Activated CD8-positive, alpha-beta memory T cell treated with anti-CD3 and anti-CD28 coated beads for 4 hours (primary cell): Measurements from ENCODE around the gene ZNF557.
A peak's percentile ranks its signal among the peaks of the same experiment; 100 is the strongest.

Source experiments
- DNase-seq, 2 donors: peaks; one replicate each; pipeline ENCODE4 v3.0.0-alpha.2; 2020; ENCODE audit warnings: low read depth in 2 of 2

The ZNF557 gene

DNA sequence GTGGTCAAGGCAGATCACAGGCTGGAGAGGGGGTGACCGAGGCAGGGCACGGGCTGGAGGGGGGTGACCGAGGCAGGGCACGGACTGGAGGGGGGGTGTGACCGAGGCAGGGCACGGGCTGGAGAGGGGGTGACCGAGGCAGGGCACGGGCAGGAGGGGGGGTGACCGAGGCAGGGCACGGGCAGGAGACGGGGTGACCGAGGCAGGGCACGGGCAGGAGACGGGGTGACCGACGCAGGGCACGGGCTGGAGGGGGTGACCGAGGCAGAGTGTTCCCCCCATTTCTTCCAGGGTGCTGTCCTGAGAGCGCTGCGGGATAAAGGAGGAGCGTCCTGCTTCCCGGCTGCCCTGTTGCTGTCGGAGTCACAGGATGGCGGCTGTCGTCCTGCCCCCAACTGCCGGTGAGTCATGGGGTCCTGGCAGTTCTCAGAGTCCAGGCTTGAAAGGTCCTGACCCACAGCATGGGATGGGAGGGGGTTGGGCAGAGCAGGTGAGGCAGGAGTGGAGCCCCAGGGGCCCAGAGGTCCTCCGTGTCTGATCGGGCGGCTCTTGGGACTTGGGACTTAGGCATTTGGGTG, 5.3 kb downstream of the ZNF557 start:
- no peak for DNase-seq

DNA sequence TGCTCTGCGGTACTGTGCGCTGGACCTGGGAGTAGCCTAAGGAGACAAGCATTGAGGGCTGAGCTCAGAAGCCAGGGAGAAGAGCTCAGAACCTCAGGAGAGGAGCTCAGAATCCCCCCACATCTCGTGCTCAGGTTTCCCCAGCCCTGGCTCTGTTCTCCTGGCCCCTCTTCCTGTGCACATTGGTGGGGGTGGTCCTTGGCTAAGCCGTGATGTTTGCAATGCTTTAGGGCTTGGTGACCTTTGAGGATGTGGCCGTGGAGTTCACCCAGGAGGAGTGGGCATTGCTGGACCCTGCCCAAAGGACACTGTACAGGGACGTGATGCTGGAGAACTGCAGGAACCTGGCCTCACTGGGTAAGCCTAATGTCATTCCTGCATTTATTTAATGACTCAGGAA, 6.6 kb downstream of the ZNF557 start:
- no peak for DNase-seq

DNA sequence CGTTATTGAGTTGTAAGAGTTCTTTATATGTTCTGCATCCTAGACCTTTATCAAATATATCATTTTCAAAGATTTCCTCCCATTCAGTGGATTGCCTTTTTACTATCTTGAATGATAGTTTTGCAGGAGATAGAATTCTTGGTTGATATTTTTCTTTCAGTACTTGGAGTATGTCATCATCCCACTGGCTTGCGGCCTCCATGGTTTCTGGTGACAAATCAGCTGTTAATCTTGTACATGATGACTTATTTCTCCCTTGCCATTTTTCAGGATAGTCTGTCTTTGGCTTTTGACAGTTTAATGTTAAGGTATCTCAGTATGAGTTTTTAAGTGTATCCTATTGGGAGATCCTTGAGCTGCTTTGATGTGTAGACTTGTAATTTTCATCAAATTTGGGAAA, 8.5 kb downstream of the ZNF557 start:
- DNase-seq, result no peak

DNA sequence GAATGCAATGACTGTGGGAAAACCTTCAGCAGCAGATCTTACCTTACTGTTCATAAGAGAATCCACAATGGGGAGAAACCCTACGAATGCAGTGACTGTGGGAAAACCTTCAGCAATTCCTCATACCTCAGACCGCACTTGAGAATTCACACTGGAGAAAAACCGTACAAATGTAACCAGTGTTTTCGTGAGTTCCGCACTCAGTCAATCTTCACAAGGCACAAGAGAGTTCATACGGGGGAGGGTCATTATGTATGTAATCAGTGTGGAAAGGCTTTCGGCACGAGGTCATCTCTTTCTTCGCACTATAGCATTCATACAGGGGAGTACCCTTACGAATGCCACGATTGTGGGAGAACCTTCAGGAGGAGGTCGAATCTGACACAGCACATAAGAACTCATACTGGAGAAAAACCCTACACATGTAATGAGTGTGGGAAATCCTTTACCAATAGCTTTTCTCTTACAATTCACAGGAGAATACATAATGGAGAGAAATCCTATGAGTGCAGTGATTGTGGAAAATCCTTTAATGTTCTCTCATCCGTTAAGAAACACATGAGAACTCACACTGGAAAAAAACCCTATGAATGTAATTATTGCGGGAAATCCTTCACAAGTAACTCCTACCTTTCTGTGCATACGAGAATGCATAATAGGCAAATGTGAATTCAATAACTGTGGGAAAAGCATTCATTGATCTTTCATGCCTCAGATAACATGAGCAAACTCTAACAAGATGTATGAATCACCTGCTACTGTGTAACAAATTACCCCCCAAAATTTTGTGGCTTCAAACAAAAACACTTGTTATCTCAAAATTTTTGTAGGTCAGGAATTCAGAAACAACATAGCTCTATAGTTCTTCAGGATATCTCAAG, 13.8 kb downstream of the ZNF557 start:
- DNase-seq, result no peak

DNA sequence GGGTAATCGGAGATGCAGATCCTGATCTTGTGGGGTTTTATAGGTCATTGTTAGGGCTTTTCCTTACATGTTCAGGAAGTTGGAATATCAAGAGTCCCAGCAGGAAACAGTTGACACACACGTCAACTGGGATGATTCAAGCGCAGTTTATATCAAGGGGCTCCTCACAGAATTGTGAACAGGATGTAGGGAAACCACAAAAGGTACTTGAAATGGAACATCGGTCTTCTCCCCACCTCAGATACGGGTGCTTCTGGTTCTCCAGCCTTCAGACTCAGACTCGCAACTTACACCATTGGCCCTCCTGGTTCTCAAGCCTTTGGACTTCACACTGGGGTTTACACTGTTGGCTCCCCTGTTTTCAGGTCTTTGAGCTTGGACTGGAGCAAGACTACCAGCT, 19.5 kb downstream of the ZNF557 start:
- DNase-seq, result no peak

DNA sequence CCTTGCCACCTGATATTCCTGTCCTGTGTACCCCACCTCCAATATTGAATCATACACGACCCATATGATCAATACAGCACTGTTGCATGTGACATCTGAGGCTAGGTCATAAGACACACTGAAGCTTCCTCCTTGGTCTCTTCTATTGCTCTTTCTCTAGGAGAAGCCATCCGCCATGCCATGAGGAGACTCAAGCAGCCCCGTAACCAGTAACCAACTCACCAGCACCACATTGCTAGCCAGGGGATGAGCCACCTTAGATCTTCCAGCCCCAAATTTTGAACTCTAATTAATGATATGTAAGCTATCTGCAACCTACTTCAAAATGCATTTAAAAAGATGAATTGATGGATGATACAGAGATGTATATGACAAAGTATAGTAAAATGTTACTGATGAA, 28.6 kb downstream of the ZNF557 start:
- no peak for DNase-seq

DNA sequence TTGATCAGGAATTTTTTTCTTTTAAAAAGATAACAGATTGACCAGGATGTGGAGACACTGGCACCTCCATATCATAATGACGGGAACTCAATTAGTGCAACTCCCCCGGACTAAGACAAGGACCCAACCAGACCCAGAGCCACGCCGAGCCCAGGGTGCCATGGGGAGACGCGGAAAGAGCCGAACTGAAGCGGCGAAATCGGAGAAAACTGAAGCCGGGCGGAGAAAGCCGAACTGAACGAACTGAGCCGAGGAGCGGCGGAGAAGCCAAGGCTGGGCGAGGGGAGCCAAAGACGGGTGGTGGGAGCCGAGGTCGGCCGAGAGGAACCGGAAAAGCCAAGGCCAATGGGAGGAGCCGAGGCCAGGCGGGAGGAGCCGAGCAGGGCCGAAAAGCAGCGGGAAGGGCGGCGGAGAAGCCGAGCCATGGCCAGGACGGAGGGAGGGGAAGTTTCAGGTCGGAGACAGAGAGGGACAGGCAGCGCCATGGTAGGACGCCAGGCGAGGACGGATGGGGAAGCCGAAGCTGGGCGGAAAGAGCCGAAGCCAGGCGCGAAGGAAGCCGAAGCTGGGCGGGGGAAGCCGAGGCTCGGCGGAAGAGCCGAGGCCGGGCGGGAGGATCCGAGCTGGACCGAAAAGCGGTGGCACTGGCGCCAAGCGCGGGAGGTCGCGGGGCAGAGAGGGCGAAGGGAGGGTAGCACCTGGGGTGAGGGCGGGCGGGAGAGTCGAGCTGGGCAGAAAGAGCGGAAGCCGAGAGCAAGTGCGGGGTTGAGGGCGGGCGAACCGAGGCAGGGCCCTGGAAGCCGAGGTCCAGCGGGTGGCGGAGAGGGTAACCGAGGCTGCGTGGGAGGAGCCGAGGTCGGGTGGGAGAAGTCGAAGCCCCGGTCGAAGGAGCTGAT, 29.4 kb downstream of the ZNF557 start:
- peak; percentile 72 to 75 for DNase-seq

DNA sequence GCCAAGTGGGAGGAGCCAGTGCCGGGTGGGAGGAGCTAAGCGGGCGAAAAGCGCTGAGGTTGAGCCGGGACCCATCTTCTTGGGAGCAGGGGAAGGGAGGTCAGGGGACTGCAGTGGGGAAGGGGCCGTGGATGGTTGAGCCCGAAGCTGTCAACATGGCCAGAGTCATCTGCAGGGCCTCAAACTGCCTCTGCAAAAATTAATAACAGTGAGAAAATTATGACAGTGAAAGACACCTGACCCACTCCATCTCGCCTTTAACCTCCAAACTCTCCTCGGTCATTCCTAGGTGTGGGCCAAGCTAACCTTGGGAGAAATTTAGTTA, 30.1 kb downstream of the ZNF557 start:
- no peak for DNase-seq

DNA sequence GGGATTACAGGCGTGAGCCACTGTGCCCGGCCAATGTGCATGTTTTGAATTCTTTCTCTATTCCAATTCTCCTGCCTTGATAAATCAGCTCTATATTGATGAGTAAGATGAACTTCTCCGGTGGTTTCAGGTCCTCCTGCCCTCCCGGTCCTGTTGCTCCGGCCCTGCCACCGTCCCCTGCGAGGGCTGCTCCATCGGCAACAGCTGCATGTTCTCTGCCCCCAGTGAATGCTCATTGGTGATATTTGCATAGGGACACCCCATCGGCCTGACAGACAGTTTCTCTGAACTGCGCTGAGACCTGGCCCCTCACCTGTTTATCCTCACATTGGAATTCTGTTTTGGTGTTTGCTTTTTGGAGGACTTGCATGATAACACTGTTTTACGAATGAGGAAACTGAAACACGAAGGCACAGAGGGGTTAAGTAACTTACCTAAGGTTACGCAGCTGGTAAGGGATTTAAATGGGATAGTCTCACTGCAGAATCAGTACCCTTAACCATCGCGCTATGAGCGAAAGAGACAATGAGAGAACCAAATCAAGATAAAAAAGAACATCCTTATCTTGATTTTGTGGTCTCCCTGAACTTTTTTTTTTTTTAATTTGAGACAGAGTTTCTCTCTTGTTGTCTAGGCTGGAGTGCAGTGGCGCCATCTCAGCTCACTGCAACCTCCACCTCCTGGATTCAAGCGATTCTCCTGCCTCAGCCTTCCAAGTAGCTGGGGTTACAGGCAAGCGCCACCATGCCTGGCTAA, 32.2 kb downstream of the ZNF557 start:
- DNase-seq, result no peak

DNA sequence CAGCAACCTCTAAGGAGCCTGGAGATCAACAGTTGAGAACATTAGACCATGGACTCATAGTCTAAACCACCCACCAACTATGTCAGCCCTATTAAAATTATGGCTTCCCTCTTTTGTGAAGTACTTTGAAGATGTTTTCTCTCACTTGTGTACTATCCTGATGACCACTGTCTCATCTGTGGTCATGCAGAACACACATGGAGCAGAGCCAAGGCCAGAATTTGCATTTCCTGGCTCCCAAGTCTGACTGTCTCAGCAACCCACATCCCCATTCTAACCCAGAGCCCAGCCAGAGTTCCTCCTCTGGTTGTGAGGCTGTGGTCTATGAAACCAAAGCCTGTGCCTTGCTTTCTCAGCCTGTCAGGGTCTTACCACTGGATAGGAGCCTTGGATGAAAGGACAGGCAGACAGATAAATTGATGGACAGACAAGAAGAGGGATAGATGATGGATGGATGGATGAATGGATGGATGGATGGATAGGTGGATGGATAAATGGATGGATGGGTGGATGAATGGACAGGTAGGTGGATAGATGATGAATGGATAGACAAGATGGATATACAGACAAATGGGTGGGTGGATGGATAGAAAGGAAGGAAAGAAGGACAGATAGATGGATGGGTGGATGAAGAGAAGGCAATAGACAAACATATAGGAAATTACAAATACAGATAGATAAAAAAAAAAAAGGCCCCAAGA, 35.4 kb downstream of the ZNF557 start:
- DNase-seq, result no peak

DNA sequence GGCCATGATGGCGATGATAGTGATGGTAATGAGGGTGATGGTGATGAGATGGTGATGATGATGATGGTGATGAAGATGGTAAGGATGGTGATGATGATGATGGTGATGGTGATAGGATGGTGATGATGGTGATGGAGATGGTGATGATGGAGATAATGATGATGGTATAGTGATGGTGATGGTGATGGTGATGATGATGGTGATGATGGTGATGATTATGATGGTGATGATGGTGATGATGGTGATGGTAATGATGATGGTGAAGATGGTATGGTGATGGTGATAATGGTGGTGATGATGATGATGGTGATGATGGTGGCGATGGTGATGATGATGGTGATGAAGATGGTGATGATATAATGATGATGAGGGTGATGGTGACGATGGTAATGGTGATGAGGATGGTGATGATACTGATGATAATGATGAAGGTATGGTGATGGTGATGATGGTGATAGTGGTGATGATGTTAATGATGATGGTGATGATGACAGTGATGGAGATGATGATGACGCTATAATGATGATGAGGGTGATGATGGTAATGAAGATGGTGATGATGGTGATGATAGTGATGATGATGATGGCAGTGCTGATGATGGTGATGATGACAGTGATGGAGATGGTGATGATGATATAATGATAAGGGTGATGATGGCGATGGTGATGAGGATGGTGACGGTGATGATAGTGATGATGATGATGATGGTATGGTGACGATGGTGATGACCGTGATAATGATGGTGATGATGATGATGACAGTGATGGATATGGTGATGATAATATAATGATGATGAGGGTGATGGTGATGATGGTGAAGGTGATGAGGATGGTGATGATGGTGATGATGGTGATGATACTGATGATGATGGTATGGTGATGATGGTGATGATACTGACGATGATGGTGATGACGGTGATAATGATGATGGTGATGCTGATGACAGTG, 37.5 kb downstream of the ZNF557 start:
- no peak for DNase-seq

DNA sequence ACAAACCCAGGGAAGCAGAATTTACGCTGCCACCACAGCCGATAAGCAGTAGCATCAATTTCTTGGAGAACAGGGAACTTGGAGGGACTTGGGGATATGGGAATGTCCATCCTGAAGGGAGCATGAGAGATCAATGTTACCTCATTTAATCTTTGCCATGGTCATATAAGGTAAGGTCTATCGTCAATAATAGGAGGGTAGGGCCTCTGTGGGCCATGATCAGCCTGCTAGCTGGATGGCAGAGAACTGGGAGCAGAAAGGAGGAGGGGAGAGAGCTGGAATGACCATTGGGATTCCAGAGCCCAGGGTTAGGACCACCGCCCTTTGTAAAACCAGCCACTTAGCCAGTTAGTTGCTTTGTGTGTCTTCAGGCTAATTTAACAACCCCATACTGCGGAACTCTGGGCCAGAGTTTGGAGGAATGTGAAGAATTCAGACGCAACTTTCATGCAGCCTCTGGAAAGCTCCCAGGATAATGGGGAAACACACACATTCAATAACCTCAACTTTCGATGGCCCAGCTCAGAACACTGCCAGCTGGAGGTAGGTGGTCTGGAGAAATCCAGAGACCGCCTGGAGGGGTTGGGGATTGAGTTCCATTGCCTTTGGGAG, 40.3 kb downstream of the ZNF557 start:
- no peak for DNase-seq

DNA sequence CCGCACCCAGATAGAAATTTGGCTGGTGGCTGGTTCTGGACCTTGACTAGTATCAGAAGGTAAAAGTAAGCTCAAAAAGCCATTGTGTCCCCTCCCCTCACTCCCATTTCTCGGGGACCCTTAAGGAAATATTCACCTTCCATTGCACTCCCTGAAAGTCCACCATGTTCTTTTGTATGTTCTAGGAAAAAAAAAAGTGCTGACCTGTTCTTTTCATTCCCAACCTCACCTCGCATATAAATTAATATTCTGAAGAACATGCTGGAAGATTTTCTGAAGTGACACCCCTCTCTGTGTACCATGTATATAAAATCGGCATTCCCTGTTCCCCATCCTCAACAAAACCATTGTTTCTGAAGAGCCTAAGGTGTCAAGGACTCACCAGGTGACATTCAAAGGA, 43.2 kb downstream of the ZNF557 start:
- DNase-seq, result no peak

DNA sequence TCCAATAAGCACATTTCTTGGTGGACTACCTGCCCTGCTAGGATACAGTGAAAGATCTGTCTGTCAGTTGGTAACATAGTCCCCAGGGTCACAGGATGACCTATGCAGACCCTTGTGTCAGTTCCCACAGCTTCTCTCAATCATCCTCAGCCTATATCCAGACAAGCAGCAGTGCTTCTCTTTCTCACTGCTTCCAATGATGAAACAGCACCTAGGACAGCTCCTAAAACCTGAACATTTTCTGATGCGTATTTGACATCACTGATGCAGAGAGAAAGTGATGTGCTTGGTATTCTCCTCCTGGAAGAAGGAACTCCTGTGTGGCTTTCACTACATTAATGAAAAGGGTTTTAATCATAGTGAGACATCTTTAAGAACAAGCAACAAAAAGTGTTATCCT, 43.7 kb downstream of the ZNF557 start:
- no peak for DNase-seq

DNA sequence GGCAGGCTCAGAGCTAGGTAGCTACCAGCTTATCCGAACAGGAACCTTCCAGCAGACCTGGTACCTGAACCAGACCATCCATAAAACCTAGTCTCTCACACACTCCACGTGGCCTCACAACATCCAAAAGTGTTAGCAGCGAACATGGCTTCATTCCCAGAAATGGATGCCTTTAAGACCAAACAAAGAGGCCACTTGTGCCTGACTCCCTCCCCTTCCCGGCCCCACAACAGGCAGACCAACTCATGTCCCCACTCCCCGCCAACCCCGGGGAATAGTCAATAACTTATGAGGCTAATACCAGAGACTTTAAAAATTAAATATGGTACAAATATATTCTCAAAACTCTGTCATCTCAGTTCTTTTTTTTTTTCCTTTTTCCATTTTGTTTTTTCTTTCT, 46.2 kb downstream of the ZNF557 start:
- DNase-seq, result no peak

DNA sequence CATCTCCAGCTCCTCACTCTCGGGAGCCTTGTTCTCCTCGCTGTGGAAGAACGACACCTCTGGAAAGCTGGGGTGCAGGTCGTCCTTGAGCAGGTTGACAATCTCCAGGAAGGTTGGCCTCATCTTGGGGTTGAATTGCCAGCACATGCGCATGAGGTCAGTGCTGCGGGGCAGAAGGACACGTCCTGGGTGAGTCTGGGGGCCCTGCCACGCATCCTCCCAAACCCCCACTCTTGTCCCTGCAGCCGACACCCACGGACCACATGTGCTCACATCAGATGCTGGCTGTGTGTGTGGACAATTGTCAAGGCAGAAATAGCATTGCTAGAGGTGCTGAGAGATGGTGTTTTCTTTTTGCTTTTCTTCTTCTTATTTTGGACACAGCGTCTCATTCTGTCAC, 47.7 kb downstream of the ZNF557 start:
- no peak for DNase-seq

DNA sequence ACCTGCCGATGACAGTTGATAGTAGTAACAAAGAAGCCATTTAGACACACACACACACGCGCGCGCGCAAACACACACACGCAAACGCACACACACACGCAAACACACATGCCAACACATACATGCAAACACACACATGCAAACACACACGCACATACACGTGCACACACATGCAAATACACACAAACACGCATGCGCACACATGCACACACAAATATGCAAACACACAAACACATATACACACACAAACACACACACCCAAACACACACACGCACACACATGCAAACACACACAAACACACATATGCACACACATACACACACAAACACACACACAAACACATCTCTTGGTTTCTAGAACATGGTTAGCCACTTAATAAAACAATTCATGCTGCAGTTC, 50.1 kb downstream of the ZNF557 start:
- DNase-seq, result no peak

DNA sequence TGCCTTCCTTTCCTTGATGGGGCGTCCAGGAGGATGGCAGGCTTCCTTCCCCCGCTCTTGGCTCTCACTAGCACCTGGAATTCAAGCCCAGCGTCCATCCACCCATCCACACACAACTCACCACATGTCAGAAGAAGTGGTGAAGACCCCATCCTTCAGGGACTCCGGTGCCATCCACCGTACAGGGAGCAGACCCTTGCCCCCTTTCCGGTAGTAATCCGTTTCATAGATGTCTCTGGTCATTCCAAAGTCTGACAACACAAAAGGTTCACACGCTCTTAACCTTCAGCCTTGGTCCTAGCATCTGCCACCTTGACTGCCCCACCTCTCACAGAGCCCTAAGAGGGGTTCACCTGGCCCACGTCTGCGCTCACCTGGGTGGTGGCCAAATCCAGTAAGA, 51.0 kb downstream of the ZNF557 start:
- DNase-seq, result no peak

DNA sequence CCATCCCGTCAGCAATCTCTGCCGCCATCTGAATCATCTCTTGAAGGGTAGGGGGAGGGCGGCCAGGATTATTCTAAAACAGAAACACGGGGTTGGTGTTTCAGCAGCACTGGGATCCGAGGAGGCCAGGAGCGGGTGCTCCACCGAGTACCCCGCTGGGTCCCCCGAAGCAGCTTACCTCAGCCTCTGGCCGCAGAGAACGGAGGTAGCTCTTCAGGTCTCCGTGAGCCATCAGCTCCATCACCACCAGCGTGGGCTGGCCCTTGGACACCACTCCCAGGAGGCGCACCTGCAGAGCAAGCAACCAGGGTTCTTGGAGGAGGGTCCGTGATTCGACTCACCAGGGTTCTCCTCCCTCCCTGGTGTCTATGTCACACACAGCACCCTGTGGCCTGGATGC, 53.2 kb downstream of the ZNF557 start:
- DNase-seq, result no peak

DNA sequence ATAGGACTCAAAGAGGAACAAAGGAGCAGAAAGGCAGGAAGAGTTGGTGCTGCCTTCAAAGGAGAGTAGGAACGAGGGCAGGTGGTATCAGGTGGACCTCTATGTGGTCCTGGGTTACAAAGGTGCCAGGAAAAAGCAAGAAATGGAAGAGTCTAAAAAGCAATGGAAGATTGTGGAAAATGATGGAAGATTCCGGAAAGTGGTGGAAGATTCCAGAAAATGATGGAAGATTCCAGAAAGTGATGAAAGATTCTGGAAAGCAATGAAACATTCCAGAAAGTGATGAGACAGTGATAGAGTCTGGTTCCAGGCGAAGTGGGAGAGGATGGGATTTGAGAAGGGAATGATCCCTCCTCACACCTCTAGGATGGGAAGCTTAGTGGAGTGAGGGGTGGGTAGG, 55.3 kb downstream of the ZNF557 start:
- no peak for DNase-seq
